ENCODE measurements around the gene NFKB1.
"Not testable (repeated sequence)": the region's sequence is repeated elsewhere in the genome, so short reads cannot be mapped to it uniquely, and the experiment has no call there.

Gene NFKB1, protein sequence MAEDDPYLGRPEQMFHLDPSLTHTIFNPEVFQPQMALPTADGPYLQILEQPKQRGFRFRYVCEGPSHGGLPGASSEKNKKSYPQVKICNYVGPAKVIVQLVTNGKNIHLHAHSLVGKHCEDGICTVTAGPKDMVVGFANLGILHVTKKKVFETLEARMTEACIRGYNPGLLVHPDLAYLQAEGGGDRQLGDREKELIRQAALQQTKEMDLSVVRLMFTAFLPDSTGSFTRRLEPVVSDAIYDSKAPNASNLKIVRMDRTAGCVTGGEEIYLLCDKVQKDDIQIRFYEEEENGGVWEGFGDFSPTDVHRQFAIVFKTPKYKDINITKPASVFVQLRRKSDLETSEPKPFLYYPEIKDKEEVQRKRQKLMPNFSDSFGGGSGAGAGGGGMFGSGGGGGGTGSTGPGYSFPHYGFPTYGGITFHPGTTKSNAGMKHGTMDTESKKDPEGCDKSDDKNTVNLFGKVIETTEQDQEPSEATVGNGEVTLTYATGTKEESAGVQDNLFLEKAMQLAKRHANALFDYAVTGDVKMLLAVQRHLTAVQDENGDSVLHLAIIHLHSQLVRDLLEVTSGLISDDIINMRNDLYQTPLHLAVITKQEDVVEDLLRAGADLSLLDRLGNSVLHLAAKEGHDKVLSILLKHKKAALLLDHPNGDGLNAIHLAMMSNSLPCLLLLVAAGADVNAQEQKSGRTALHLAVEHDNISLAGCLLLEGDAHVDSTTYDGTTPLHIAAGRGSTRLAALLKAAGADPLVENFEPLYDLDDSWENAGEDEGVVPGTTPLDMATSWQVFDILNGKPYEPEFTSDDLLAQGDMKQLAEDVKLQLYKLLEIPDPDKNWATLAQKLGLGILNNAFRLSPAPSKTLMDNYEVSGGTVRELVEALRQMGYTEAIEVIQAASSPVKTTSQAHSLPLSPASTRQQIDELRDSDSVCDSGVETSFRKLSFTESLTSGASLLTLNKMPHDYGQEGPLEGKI

DNA sequence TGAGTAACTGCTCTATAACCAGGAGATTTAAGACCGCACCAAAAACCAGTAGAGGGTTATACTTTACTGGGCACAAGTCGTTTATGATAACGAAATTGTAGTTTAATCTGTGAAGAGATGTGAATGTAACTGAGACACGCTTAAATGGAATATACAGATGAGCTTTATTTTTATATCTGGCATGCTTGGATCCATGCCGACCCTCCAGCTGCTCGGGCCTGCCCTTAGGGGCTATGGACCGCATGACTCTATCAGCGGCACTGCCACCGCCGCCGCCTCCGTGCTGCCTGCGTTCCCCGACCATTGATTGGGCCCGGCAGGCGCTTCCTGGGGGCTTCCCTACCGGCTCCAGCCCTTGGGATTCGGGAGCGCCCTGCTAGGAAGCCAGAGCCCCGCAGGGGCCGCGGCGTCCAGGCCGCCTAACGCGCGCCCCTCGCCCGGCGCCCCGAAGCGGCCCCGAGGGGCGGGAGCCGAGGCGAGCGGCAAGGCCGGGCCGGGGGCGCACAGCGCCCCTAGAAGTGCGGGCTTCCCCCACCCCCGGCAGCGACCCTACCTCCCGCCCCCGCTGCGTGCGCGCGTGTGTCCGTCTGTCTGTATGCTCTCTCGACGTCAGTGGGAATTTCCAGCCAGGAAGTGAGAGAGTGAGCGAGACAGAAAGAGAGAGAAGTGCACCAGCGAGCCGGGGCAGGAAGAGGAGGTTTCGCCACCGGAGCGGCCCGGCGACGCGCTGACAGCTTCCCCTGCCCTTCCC, at the start of gene NFKB1:
TSS of gene NFKB1 (plus strand) at position 664 of the 751 bp plus-strand sequence. CDS start 24,160 bp downstream, outside the sequence.
- DNase-seq = peak; percentile 5 to 64

DNA sequence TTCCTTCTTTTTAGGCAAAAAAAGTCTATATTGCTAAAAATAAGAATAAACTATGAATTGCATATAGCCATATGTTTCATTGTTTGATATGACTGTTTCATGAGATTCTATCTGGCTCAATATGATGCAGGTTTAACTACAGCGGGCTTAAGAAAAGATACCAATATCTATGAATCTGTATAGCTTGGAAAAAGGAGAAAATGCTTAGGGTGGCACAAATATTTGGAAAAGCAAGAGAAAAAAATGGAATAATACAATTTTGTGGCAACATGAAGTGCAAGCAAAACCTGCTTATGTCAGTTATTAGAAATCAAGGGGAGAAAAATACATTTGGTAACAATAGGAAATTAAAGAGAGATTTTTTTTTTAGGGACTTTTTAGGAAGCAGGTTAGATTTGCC, 48.3 kb upstream of the NFKB1 start:
- DNase-seq = no peak

DNA sequence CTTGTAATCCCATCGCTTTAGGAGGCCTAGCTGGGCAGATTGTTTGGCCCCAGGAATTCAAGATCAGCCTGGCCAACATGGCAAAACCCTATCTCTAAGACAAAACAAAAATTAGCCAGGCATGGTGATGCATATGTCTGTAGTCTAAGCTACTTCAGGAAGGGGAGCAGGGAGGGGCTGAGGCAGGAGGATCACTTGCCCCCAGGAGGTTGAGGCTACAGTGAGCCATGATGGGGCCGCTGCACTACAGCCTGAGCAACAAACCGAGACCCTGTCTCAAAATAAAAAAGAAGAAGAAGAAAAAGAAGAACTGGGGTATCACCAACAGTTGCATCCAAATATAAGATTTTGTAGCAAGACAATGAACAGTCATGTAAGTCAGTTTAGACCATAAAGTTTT, 47.3 kb upstream of the NFKB1 start:
- no peak for DNase-seq

DNA sequence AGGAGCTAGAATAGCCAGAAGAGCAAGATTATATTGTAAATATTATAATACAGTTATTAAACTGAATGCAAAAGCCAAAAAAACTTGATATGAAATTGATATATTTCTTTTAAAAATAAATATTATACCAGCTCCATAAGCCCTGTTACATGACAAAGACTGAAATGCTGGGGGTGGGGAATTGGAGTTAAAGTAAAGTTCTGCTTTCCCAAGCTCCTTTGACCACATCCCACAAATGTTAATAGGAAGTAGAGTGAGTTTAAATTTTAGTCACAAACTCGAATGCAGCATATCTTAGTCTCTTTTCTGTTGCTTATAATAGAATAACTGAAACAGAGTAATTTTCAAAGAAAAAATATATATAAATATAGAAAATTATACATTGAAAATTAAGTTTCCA, 46.9 kb upstream of the NFKB1 start:
- no peak for DNase-seq

DNA sequence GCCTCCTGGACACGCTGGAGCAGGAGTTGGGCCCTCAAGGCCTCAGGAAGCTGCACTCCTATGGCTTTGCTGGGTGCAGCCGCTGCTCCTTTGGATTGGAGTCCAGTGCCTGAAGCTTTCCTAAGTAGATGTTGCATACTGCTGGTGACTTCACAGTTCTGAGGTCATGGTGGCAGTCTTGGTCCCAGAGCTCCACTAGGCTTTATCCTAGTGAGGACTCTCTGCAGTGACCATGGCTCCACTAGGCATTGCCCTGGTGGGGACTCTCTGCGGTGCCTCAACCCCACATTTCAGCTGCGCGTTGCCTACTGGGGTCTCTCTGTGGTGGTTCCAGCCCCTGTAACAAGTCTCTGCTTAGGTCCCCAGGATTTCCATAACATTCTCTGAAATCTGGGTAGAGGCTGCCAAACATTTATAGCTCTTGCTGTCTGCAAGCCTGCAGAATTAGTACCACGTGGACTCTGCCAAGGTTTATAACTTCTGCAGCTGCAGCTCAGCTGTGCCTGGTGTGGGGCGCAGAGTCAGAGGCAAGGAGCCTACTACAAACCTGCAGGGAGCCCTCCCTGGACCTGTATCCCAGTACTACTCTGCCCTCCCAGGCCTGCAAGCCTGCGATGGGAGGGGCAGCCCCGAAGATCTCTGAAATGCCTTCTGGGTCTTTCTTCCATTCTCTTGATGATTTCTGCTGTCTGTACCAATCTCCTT, 46.0 kb upstream of the NFKB1 start:
- DNase-seq = no peak

DNA sequence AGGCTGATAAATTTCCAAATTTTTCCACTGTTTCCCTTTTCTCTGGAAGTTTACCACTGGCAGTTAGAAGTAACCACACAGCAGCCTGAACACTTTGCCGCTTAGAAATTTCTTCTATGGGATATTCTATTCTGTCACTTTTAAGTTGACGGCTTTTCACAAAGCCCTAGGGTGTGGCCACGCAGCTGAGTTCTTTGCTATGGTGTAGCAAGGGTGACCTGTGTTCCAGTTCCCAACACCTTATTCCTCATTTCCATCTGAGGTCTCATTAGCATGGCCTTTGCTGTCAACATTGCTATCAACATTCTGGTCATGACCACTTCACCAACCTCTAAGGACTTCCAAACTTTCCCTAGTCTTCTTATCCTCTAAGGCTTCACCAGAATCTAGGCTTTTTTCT, 45.4 kb upstream of the NFKB1 start:
- no peak for DNase-seq

DNA sequence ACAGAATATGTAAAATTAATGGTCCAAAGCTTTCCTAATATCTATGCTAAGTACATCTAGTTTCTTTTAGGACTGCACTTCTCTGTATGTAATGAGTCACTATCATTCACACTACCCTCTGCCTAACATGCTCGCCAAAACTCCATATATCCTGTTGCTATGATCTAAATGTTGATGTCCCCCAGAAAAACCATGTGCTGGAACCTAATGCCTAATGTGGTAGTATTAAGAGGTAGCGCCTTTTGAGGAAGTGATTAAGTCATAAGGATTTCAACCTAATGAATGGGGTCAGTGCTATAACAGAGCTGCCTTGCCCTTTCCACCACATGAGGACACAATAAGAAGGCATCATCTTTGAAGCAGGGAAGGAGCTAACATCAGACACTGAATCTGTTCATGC, 34.9 kb upstream of the NFKB1 start:
- DNase-seq = no peak

DNA sequence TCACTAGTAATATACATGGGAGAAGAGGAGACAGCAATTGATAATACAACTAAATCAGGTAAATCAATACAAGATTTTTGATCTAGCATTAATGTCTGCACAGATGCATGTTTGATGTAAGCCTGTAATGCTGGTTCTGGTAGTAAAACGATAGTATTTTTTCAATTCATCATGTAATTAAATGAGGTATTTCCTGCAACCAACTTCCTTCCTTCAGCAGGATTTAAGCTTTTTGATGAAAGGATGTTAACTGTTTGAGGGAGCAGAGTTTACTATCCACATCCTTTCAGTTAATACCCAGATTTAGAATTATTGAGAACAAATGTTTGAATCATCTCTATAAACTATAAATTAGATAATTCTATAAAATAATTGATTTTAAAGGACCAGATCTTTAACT, 31.4 kb upstream of the NFKB1 start:
- no peak for DNase-seq

DNA sequence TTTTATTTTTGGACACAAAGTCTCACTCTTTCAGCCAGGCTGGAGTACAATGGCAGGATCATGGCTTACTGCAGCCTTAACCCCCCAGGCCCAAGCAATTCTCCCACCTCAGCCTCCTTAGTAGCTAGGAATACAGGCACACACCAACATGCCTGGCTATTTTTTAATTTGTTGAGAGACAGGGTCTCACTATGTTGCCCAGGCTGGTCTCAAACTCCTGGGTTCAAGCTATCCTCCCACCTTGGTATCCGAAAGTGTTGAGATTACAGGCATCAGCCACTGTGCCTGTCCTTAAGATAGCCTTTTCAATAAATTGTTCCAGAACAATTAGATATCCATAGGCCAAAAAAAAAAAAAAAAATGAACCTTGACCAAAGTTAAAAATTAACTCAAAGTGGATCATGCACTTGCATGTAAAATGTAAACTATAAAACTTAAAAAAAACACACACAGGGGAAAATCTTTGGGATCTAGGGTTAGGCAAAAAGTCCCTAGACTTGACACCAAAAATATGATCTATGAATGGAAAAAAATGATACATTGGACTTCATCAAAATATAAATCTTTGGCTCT, 28.6 kb upstream of the NFKB1 start:
- no peak for DNase-seq

DNA sequence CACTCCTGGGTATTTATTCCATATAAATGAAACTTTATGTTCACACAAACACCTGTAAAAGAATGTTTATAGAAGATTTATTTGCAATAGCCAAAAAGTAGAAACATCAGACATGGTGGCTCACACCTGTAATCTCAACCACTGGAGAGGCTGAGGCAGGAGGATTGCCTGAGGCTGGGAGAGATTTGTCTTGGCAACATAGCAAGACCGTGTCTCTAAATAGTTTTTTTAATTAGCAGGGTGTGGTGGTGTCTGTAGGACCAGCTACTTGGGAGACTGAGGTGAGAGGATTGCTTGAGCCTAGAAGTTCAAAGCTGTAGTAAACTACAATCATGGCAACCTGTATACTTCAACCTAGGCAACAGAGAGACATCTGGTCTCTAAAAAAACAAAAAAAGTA, 27.7 kb upstream of the NFKB1 start:
- no peak for DNase-seq

DNA sequence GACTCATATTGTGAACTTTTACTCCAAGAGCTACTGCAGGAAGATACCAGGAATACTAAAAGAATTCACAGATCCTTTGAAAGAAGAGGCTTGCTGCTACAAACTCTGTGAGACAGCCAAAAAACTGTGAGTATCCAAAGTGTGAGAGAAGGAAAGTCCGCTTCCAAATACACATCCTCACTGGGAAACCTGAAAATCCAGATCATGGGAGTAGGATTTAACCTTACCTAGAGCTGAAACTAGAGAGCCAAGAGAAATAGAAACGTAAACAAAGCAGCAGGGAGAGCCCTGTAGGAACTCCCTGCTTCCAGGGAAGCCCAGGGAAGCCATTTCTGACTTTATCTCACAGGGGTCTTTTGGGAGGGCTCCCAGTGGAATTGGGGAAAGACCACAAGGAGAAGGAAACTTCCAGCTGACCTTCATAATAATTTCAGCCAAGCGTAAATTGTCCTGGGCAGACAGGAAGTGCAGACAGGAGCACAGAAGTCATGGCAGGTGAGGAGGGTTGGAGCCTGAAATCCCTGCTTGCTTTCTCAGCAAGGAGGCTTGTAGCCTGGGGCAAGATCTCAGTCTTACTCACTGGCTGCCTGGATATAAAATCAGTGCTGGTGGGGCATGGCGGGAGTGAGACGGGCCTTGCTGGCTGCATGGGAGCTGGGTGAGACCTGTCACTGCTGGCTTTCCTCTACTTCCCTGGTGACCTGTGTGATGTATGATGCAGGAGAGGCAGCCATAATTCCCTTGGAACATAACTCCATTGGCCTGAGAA, 26.2 kb upstream of the NFKB1 start:
- no peak for DNase-seq

DNA sequence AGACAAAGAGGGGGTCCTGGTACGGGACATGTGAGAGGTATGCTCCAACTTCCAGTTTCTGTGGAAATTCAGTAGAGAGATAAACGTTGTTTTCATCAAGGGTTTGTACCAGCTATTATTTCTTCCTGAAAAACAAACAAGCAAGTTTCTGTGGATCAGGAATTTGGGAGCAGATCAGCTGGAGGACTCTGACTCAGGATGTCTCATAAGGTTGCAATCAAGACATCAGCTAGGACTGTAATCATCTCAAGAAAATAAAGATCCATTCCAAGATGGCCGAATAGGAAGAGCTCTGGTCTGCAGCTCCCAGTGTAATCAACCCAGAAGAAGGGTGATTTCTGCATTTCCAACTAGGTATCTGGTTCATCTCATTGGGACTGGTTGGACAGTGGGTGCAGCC, 23.5 kb upstream of the NFKB1 start:
- no peak for DNase-seq

DNA sequence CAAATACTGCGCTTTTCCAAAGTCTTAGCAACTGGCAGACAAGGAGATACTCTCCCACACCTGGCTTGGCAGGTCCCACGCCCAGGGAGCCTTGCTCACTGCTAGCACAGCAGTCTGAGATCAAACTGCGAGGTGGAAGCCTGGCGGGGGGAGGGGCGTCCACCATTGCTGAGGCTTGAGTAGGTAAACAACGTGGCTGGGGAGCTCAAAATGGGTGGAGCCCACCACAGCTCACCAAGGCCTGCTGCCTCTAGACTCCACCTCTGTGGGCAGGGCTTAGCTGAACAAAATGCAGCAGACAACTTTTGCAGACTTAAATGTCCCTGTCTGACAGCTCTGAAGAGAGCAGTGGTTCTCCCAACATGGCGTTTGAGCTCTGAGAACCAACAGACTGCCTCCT, 23.0 kb upstream of the NFKB1 start:
- DNase-seq = no peak

DNA sequence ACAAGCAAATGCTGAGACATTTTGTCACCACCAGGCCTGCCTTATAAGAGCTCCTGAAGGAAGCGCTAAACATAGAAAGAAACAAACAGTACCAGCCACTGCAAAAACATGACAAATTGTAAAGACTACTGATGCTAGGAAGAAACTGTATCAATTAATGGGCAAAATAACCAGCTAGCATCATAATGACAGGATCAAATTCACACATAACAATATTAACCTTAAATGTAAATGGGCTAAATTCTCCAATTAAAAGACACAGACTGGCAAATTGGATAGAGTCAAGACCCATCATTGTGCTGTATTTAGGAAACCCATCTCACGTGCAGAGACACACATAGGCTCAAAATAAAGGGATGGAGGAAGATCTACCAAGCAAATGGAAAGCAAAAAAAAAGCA, 21.3 kb upstream of the NFKB1 start:
- DNase-seq = not testable (repeated sequence)

DNA sequence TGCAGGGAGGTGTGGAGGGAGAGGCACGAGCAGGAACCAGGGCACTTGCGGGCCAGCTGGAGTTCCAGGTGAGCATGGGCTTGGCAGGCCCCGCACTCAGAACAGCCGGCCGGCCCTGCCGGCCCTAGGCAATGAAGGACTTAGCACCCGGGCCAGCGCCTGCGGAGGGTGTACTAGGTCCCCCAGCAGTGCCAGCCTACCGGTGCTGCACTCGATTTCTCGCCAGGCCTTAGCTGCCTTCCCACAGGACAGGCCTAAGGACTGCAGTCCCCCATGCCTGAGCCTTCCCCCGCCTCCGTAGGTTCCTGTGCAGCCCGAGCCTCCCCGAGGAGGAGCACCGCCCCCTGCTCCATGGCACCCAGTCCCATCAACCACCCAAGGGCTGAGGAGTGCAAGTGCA, 18.0 kb upstream of the NFKB1 start:
- DNase-seq = no peak

DNA sequence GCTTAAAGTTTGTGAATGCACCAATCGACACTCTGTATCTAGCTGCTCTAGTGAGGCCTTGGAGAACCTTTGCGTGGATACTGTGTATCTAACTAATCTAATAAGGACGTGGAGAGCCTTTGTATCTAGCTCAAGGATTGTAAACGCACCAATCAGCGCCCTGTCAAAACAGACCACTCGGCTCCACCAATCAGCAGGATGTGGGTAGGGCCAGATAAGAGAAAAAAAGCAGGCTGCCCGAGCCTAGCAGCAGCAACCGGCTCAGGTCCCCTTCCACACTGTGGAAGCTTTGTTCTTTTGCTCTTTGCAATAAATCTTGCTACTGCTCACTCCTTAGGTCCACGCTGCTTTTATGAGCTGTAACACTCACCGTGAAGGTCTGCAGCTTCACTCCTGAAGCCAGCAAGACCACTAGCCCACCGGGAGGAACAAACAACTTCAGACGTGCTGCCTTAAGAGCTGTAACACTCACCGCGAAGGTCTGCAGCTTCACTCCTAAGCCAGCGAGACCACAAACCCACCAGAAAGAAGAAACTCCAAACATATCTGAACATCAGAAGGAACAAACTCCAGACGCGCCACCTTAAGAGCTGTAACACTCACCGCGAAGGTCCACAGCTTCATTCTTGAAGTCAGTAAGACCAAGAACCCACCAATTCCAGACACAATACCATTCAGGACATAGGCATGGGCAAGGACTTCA, 17.0 kb upstream of the NFKB1 start:
- DNase-seq = not testable (repeated sequence)

DNA sequence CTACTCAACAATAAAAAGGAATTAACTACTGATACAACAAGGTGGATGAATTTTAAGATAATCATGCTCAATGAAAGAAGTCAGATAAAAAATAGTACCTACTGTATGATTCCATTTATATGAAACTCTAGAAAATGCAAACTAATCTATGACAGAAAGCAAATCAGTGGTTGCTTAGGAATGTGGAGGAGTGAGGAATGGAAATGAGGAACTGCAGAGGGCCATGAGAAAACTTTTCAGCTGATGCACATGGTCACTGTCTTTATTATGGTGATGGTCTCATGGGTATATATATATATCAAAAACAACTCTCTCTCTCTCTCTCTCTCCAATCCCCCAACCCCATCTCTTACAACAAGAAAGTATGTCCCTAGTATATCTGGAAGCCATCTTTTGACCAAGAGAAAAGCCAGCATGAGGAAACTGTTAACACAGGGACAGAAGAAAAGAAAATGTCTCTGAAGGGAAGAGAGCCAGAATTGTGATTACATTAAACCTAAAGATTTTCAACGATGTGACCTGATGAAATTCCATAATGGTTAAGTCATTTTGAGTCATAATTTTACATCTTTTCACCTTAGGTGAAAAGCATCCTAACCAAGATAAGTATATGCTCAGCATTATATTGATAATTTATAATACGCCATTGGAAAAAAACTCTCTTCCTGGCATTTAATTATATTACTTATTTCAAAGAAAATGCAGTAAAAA, 8.5 kb upstream of the NFKB1 start:
- DNase-seq = no peak

DNA sequence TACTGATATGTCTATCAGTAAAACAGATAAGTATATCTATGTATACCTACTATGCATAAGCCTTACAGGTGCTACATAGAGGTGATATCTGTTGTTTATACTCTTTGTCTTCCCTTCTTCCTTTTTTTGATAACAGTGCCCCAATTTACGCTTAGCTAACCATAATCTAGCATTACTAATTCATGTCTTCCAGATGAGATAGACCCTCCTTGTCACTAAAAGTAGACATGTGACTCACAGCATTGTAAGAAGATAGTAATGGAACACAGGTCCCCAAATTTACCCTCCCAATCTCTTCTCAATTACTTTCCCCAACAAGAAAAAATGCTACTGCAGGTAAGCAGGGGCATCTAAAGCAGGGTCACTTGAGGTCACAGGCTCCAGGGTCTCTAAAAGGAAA, 7.9 kb upstream of the NFKB1 start:
- no peak for DNase-seq

DNA sequence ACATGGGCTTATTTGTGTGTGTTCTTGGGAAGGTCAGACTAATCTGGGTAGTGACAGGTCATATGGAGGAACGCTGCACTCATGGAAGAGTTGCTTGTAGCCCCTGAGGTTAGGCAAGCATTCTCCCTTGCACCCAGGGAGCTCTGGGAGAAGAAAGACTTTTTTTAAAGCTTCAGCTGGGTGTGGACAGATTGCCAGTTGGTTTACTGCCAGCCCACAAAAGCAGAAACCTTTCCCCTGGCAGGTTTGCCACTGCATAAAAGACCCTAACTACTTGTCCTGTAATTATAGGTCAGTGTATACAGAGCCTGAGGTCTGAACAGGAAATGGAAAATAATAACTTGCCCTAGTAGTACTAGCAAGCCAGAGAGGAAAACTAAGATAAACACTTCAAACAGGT, 7.4 kb upstream of the NFKB1 start:
- DNase-seq = no peak

DNA sequence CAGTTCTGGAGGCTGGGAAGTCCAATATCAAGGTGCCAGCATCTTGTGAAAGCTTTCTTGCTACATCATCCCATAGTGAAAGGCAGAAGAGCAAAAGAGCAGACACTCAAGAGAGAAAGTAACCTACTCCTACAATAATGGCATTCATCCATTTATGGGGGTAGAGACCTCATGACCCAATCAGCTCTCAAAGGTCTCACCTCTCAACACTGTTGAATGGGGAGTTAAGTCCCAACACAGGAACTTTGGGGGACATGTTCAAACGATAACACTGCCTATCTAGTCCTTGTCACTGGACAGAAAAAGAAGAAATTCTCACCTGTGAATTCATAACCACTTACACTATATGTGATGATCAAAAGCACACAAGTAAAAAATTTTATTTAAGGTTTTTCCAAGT, 6.6 kb upstream of the NFKB1 start:
- no peak for DNase-seq
